ENCODE data around the gene TRDMT1.

The TRDMT1 gene

DNA sequence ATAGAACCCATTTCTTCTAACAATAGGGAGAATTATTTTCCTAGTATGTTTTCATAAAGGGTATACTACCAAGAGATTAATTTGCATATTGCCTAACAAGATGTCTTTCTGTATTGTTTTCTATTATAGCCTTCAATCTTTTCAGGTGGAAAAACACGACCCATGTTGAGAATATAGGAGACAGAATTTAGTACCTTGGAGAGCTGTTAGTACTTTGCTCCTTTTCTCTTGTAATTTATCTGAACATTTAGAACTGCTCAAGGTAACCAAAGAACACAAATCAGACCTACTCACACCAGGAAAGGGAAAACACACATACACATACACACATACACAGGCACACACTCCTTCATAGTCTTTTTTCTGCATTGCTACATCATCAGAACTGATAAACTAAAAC, 7.8 kb upstream of the TRDMT1 start:
- DNase-seq, result no peak

DNA sequence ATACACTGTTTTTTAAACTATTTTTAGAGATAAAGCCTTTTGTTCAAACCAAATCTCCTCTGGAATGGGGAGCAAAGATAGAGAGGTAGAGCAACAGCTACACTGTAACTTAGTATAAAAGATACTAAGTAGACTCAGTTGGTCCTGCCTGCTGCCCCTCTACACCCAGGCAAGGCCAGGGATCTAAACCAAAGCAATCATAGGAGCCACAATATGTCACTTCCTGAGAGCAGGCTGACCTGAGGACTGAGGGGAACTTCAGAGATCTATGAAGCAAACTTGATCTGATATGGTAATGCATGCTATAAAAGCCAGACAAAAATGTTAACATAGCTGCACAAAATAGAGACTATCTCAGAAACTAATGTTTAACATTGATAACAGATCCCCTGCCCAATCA, 7.0 kb upstream of the TRDMT1 start:
- no peak for DNase-seq

DNA sequence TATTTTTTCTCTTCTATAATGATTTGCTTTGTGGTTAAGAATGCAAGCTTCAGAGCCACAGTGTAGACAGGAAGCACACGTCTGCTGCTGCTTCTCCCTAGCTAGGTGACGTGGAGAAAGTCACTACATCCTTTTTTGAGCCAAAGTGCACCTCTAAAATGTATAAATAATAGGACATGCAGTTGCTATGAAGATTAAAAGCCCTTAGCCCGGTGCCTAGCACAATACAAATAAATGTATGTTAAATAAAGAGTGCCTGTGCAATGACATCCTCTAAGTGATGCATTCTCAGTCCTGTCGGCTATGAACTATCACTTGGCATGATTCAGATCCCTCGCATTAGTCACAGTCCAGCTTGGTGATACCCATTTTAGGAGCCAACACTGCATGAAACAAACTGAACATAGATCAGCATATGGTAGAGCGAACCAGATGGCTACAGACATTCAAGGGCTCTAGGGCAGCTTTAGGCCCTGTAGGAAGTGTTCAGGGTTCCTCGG, 4.8 kb upstream of the TRDMT1 start:
- peak; percentile 49 to 58 for DNase-seq

DNA sequence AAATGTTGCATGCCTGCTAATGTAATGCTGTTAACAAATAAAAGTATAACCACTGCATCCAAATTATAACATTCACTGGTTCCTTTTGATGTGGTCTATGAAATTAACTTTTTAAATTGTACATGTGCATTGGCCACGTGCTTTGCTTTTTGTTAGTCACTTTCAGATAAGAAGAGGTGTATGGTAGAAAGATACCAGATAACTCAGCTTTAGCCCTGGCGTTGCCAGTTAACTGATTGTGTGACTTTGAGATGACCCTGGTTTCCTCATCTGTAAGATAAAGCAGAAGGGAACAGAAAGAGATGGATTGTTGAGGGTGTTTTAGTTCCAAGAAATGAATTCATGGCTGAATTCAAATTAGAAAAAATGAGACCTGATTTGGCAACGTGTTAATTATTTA, 1.9 kb upstream of the TRDMT1 start:
- DNase-seq, result no peak

DNA sequence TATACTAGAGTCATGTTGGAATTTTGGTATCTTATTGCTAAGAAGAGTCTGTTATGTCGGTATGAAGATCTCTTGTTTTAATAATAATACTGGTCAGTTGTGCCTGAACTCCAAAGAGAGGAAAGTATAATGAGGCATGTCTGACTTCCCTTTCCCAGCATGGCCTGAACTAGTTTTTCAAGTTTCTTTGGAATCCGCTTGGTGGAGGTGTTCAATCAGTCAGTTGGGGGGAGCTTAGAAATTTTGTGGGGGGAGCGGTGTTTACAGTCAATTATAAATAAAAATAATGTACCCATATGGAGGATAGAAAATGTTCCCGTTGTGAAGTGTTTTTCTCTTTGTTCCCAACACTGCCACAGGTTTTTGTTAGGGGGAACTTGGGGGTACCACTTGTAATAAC, 1.5 kb upstream of the TRDMT1 start:
- DNase-seq, result no peak

DNA sequence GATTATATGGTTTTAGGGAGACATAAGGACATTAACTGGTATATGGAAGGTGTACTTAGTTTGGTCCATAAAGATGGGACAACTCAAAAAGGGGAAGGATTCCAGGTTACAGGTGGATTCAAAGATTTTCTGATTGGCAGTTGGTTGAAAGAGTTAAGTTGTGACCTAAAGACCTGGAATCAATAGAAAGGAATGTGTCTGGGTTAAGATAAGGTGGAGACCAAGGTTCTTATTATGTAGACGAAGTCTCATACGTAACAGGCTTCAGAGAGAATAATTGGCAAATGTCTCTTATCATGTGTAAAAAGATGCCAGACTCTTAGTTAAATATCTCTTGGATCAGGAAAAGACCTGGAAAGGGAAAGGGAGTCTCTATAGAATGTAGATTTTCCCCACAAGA, 1.0 kb upstream of the TRDMT1 start:
- DNase-seq, result no peak

DNA sequence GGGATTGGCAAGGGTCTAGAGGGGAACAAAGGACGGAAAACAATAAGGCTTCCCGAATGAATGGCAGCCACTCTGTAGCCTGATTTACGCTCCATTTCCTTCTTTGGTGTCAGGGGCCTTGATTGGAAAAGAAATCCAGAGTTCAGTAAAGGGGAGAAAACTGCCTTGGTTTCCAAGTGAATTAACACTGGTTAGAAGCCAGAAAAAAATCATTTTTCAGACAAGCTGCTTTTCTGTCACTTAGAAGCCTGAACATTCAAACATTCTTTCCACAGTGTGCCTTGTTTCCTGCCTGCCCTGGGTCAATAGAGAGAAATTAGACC, 283 bp upstream of the TRDMT1 start:
- no peak for DNase-seq

DNA sequence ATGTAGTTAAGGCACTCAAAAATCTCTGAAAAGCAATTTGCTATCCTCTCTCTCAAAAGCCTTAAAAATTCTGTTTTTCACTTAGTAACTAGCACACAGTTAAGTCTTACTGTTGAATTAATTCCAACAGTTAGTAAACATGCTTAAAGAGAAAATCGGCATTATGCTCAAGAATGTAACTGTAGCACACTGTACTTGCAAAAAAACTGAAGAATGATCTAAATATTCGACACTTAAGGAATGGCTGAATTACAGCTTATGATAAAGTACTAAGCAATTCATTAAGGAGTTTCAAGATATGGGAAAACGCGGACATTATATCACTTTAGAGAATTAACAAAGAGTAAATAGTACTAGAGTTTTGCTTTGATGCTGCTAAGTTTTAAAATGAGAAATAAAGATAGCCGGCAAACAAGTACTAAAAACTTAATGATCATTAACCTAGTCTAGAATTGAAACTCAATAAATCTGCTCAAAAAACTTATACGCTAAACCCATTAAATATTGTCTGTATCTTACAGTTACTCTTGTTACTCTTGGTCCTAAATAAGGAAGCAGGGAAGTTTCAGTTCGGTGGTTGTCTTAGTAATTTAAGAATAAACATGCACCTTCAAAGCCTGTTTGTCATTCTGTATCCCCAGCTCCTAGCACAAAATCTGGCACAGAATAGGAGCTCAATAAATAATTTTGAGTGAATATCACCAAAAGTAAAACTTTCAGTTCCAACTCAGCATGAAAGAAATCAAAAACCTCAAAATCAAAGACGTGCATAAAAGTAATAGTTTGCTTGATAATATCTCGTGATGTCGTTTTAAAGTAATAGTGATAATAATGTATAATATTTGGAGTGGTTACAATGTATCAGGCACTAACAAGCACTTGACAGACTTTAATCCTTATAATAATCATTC, 1.2 kb downstream of the TRDMT1 start:
- DNase-seq, result no peak

DNA sequence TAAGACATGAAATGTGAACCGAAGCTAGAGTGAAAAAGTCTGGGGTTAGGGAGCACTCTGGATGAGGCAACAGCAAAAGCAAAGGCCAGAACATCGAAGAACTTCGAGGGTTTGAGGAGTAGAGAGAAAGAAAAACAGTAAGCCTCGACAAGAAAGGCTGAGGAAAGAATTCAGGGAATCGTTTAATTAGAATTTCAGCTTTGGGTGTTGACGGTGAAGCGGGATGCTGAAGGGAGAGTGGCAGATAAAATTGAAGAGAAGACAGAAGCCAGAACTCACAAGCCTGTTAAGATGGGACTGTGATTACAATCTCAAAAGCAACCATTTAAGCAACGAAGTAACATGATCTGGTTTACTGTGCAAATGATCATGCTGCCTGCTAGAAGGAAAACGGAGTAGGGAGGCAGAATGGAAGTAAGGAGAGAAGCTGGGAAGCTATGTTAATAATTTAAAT, 2.1 kb downstream of the TRDMT1 start:
- DNase-seq, result no peak

DNA sequence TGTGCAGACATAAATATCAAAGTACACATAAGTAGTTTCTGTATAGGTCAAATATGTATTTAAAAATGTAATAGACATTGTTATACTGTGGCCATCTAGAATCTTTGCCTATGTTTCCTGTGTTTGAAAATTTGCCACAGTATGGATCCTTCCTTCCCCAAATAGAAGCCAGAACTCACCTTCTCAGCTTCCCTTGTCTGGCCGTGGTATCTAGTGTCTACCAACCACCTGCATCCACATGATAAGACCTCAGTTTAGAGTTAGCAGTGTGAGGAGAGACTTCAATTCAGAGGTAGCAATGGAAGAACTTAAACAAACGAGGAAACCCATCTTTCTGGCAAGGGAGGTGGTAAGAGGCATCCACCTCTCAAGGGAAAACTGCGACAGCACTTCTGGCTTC, 4.9 kb downstream of the TRDMT1 start:
- DNase-seq, result no peak

DNA sequence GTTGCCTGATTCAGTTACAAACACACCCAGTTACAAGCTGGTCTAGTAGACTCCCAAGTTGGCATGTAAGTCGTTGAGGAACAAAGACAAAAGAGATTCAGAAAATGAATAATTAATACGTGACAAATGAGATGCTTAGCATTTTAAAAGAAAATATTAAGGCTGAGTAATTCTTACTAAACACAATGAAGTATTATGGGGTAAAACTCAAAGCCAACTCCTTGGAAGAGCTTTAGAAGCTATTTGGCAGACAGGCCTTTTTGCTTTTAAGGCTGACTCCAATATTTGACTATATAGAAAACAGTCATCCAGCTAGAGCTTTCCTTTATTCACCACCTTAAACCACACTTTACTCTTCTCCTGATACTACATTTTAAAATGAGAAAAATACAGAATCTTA, 5.4 kb downstream of the TRDMT1 start:
- DNase-seq, result no peak

DNA sequence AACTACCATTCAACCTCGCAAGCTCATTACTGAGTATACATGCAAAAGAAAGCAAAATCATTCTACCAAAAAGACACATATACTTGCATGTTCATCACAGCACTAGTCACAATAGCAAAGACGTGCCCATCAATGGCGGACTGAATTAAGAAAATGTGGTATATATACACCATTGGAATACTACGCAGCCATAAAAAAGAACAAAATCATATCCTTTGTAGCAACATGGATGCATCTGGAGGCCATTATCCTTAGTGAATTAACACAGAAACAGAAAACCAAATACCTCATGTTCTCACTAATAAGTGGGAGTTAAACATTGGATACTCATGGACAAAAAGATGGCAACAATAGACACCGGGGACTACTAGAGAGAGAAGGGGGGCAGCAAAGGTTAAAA, 6.4 kb downstream of the TRDMT1 start:
- no peak for DNase-seq

DNA sequence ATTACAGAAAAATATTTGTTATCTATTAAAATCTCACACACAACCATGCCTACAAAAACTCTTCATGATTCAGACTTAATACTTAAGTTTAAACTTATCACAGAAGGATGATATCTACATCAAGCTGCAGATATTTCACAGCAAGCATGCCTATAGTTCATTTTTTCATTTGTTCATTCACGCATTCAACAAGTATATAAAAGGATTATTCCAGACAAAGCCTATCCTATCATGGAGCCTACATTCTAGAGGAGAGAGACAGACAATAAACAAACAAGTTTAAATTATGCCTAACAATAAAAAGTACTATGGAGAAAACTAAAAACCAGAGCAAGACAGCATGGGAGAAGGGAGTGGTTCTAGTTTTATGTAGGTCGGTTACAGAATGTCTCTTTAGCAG, 10.9 kb downstream of the TRDMT1 start:
- no peak for DNase-seq

DNA sequence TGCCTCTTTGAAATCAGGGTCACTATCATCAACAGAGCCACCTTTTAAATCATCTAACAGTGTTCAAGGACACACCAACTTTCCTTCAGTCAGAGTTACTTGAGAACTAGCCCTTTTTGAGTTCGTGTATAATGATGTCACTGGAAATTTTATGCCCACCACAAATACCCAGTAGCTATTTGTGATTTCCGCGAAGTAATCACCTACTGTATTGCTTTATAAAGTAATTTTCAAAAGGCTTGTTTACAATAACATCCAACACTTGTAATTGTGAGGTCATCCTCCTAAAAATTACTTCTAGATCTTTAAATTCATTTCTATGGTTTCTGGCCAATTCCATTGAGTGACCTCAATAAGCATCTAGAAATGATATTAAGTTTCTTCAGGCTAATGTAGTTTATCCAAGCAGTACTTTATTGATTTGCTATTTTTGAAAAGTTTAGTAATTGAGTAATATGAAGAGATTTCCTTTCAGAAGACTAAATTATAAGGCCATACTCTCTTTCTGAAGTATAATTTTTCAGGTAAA, 12.8 kb downstream of the TRDMT1 start:
- no peak for DNase-seq

DNA sequence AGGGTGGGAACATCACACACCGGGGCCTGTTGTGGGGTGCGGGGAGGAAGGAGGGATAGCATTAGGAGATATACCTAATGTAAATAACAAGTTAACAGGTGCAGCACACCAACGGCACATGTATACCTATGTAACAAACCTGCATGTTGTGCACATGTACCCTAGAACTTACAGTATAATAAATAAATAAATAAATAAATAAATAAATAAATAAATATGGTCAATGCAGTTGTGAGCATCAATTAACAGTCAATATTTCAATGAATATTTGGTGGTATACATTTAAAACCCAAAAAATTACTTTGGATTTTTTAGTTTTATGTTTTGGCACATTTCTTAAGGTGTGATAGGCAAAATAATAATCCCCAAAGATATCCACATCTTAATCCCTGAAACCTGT, 15.6 kb downstream of the TRDMT1 start:
- no peak for DNase-seq

DNA sequence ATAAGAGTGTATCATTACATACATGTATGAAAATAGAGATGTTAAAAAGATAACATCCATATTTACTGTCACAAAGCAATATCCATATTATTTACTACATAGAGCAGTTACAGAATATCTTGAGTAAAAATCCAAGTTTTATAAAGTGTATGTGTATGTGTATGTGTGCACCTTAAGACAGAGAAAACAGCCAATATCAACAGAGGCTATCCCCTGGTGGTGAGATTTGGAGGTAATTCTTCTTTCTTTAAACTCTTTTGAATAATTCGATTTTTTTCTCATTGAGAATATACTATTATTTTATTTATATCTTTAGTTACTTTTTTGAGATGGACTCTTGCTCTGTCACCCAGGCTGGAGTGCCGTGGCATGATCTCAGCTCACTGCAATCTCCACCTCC, 18.4 kb downstream of the TRDMT1 start:
- no peak for DNase-seq

DNA sequence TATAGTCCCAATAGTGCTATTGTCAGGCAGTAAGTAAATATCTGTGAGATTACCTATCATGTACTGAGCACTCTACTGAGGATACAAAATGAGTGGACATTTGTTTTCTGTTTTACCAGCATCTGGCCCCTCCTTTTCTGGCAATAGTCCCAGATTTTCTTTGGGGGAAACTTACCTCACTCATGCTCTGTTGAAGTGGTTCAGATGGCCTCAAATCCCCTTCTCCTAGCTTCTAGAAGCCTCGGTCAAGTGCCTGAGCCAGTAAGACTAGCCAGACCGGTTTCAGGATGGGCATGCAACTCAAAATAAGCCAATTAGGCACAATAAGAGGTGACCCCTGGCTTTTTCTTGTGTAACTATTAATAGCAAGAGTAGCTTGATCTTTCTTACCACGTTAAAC, 19.7 kb downstream of the TRDMT1 start:
- DNase-seq, result no peak

DNA sequence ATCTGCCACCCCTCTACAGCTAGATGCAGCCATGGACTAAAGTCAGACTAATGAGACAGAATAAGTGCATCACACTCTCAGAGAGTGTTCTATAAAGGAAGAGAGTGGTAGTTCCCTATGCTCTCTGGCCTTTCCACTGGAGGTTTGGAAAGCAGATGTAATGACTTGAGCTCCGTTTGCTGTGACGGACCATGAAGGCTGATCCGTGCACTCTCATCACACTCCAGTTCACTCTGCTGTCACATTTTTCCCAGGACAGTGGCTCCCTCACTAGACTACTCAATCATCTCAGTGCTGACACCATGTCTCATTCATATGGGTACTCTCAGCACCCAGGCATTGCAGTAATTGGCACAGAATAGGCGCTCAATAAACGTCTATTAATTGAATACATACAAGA, 20.4 kb downstream of the TRDMT1 start:
- DNase-seq, result no peak

DNA sequence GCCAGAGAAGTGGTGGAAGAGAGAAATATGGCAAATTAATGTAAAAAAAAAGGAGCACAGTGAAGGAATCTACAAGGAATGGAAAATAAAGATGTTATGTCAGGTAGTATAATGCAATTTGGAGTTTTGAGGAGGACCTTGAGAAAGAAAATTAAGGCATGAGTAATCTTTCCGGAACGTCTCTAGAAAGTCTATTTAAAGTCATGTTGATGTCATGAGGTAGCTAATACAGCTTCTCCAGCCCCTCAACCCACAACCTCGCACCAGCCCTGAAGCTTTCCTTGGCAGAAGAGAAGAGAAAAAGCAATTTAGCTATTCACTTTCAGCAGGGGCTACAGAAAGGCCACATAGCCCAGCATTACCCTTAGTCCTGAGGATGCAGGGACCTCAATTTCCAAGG, 22.5 kb downstream of the TRDMT1 start:
- DNase-seq, result no peak

DNA sequence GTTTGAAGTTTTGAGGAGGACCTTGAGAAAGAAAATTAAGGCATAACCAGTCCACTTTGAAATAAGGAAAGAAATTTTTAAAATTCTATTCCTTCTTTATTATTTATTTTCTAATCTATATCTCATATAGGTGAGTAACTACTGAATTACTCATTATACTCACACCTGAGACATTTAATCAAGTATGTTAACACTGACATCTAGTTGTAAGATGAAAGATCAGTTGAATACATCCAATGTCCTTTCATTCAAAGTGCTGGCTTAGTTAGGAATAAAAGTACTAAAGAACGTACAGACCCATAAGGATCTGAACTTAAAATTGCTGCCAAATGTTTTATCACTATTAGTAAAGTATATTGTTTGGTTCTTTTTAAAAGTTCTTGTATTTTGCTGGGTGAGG, 23.5 kb downstream of the TRDMT1 start:
- DNase-seq, result no peak

DNA sequence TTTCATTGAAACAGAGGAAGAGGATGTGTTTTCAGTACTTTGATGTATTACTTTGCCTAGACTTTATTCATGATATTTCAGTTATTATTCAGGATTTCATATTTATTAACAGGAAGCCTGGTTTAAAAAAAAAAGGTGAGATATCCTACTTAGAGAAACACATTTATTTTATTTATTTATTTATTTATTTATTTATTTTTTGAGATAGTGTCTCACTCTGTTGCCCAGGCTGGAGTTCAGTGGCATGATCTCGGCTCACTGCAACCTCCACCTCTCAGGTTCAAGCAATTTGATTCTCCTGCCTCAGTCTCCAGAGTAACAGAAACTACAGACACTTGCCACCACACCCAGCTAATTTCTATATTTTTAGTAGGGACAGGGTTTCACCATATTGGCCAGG, 24.5 kb downstream of the TRDMT1 start:
- no peak for DNase-seq

DNA sequence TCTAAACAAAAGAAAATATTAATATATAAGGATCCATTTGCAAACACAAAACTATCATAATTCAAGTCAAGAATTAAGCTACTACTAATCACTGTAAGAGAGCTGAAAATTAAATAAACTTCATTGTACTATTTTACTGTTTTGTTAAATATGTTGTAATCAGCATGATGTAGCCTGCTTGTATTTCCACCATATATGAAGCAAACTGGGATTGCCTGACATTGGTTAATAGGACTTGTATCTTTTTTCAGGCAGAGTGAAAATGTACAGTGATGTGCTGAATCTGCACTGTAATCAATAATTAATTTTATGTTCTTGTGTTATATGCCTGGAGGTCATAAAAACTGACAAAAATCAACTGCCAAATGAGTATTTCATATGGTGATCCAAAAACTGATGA, 25.4 kb downstream of the TRDMT1 start:
- no peak for DNase-seq

DNA sequence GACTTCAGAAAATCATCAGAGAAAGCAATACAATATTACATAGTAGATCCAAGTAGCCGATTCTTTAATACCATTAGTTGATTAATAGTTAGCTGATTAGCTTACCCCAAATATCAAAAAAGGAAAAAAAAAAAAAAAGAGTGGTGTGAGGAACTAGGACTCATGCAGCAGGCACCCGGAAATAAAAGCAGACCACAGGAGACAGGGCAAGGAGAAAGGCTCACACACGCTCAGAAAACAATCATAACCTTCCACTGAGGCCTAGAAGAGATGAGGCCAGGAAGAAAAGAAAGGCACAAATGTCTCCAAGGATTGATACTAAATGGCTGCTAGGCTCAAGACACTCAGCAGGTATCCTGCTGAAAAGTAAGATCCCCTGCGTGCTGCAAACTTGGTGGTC, 25.9 kb downstream of the TRDMT1 start:
- no peak for DNase-seq

DNA sequence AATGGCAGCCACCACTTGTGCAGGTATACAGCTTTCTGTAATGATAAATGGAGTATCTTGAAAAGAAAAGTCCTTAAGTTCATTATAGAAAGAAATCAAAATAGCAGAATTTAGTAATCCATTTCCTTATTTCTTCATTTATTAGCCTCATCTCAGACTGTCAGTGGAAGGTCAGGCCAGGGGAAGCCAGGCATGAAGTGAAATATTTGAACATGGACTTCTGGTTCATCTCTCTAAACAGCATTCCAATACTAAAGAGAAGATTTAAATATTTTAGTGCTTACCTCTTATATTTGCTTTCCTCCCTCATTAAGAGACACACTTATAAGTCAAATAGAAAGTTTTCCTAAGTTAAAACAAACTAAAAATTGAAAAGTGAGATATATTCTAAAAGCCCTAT, 26.8 kb downstream of the TRDMT1 start:
- no peak for DNase-seq

DNA sequence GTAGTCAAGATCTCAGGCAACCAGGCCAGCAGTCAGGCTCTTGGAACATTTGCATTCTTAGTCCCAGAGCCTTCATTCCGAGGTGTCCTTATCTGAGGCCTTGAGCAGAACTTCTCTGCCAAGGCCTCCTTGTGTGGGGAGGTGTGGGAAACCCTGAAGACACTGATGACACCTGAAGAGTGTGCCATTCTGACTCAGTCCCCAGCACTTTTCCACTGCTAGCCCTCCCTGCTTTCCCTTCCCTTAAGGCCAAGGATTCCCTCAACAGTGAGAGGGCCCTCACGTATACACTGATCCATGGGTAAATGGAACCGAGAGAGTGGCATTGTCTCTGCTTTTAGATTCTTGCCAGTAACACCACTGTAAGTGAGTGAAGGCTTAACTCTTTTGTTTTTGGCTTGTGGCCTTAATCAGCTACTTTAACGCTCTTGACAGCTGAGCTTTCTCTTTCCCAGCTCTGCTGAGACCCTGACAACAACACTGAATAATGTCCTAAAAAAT, 30.3 kb downstream of the TRDMT1 start:
- DNase-seq, result no peak
